Measurements from ENCODE around the gene OR6K2.
"Not testable (repeated sequence)": the region's sequence is repeated elsewhere in the genome, so short reads cannot be mapped to it uniquely, and the experiment has no call there.

The OR6K2 gene

GRCh38 chr1:158700552-158700951 lies at the start of gene OR6K2:
OR6K2 (minus strand) TSS chr1:158700652; CDS start chr1:158700652, 0 bp downstream.
- in situ Hi-C loops (cut with MboI; ENCODE audit: low sequenced_read_pairs): no loop called here

- in situ Hi-C loops (cut with MboI; ENCODE audit: low sequenced_read_pairs): no loop called here
Measured at GRCh38 chr1:158735848-158736247, 35.4 kb upstream of the OR6K2 start.

- in situ Hi-C loops (cut with MboI; ENCODE audit: low sequenced_read_pairs): no loop called here
Measured at GRCh38 chr1:158732524-158732923, 32.1 kb upstream of the OR6K2 start.

GRCh38 chr1:158731707-158732106 lies 31.3 kb upstream of the OR6K2 start:
- in situ Hi-C loops (cut with MboI; ENCODE audit: low sequenced_read_pairs): no loop called here

GRCh38 chr1:158730453-158730852 lies 30.0 kb upstream of the OR6K2 start:
- in situ Hi-C loops (cut with MboI; ENCODE audit: low sequenced_read_pairs): no loop called here

- in situ Hi-C loops (cut with MboI; ENCODE audit: low sequenced_read_pairs): no loop called here
Measured at GRCh38 chr1:158728510-158729225, 28.2 kb upstream of the OR6K2 start.

GRCh38 chr1:158724442-158724841 lies 24.0 kb upstream of the OR6K2 start:
- in situ Hi-C loops (cut with MboI; ENCODE audit: low sequenced_read_pairs): no loop called here

- in situ Hi-C loops (cut with MboI; ENCODE audit: low sequenced_read_pairs): no loop called here
Measured at GRCh38 chr1:158720620-158721019, 20.2 kb upstream of the OR6K2 start, which contains the start of gene OR6K3. OR6K3 (minus strand) TSS chr1:158720720; CDS start chr1:158718115, 2,605 bp downstream.

GRCh38 chr1:158719664-158720063 lies 19.2 kb upstream of the OR6K2 start:
- in situ Hi-C loops (cut with MboI; ENCODE audit: low sequenced_read_pairs): no loop called here

GRCh38 chr1:158717344-158717743 lies 16.9 kb upstream of the OR6K2 start:
- in situ Hi-C loops (cut with MboI; ENCODE audit: low sequenced_read_pairs): no loop called here

- in situ Hi-C loops (cut with MboI; ENCODE audit: low sequenced_read_pairs): no loop called here
Measured at GRCh38 chr1:158716335-158716734, 15.9 kb upstream of the OR6K2 start.

- in situ Hi-C loops (cut with MboI; ENCODE audit: low sequenced_read_pairs): no loop called here
Measured at GRCh38 chr1:158714754-158715153, 14.3 kb upstream of the OR6K2 start.

- in situ Hi-C loops (cut with MboI; ENCODE audit: low sequenced_read_pairs): no loop called here
Measured at GRCh38 chr1:158711098-158711497, 10.6 kb upstream of the OR6K2 start.

- in situ Hi-C loops (cut with MboI; ENCODE audit: low sequenced_read_pairs): no loop called here
Measured at GRCh38 chr1:158706096-158706495, 5.6 kb upstream of the OR6K2 start.

- in situ Hi-C loops (cut with MboI; ENCODE audit: low sequenced_read_pairs): no loop called here
Measured at GRCh38 chr1:158694596-158694995, 5.9 kb downstream of the OR6K2 start.

GRCh38 chr1:158692356-158692755 lies 8.1 kb downstream of the OR6K2 start:
- in situ Hi-C loops (cut with MboI; ENCODE audit: low sequenced_read_pairs): no loop called here

GRCh38 chr1:158691907-158692306 lies 8.5 kb downstream of the OR6K2 start:
- in situ Hi-C loops (cut with MboI; ENCODE audit: low sequenced_read_pairs): no loop called here

GRCh38 chr1:158691149-158691548 lies 9.3 kb downstream of the OR6K2 start:
- in situ Hi-C loops (cut with MboI; ENCODE audit: low sequenced_read_pairs): not testable (repeated sequence)

- in situ Hi-C loops (cut with MboI; ENCODE audit: low sequenced_read_pairs): no loop called here
Measured at GRCh38 chr1:158689875-158690274, 10.6 kb downstream of the OR6K2 start.

GRCh38 chr1:158689110-158689509 lies 11.3 kb downstream of the OR6K2 start:
- in situ Hi-C loops (cut with MboI; ENCODE audit: low sequenced_read_pairs): no loop called here

GRCh38 chr1:158688343-158688742 lies 12.1 kb downstream of the OR6K2 start:
- in situ Hi-C loops (cut with MboI; ENCODE audit: low sequenced_read_pairs): not testable (repeated sequence)

GRCh38 chr1:158687037-158687436 lies 13.4 kb downstream of the OR6K2 start:
- in situ Hi-C loops (cut with MboI; ENCODE audit: low sequenced_read_pairs): no loop called here
